Endothelial cell of umbilical vein (primary cell): ENCODE results near the gene POGK. TPM values are rescaled to one million over a fixed set of nuclear protein-coding genes. Genes with fewer than 3 reads are reported as not detected.

Experiments
- BruUV-seq: library from RNA; stranded (reverse); fragments of 400-500 nt; replicated peaks from 2 replicates; lab custom pipeline; 2021; lab: Mats Ljungman, UMichigan
- CTCF ChIA-PET: fragments of 300-600, 350-600 bp; sonication (Branson Sonifier 250); formaldehyde crosslinking; loops from one replicate; lab custom pipeline; 2021; ENCODE audit warnings: antibody characterized with exemption, inconsistent platforms; lab: Charles Lee
- POLR2A ChIA-PET: fragments of 300-600, 350-600 bp; sonication (Branson Sonifier 250); formaldehyde crosslinking; loops from one replicate; lab custom pipeline; 2021; ENCODE audit warnings: antibody characterized with exemption, inconsistent platforms; lab: Charles Lee
- DNase-seq: peaks from one replicate; pipeline ENCODE4 v3.0.0-alpha.2; 2011; ENCODE audit warnings: low read depth, low spot score
- FAIRE-seq: peaks from 2 replicates; lab custom pipeline; 2011; peaks lifted over from hg19 to GRCh38; lab: Jason Lieb, UNC
- H2AFZ ChIP-seq: 2 replicates; pipeline ENCODE4 v1.6.0; 2012; ENCODE audit warnings: low read depth, low read length, control low read depth, inconsistent platforms
- H3K27ac ChIP-seq: 2 replicates; pipeline ENCODE4 v1.5.1; 2011; ENCODE audit warnings: low read depth, mild to moderate bottlenecking, control low read depth, low read length, moderate library complexity; ENCODE audit not compliant: insufficient read depth
- H3K27me3 ChIP-seq, 2 experiments: 2 replicates each; pipeline versions ENCODE4 v1.6.0 to v1.6.1; 2011; ENCODE audit warnings: low read length in 2 of 2, mixed read lengths in 1 of 2; ENCODE audit not compliant: control insufficient read depth in 2 of 2, insufficient read depth in 2 of 2
- H3K36me3 ChIP-seq, 2 experiments: 2 replicates in 1 of 2; 3 replicates in 1 of 2; pipeline ENCODE4 v1.5.1; 2011; ENCODE audit warnings: low read length in 2 of 2, mild to moderate bottlenecking in 1 of 2, moderate library complexity in 1 of 2; ENCODE audit not compliant: control insufficient read depth in 2 of 2, insufficient read depth in 2 of 2; ENCODE audit errors: extremely low read depth in 1 of 2
- H3K4me1 ChIP-seq: 3 replicates; pipeline ENCODE4 v1.5.1; 2011; ENCODE audit warnings: mild to moderate bottlenecking, low read length; ENCODE audit not compliant: control insufficient read depth, insufficient read depth; ENCODE audit errors: extremely low read depth
- H3K4me2 ChIP-seq: 2 replicates; pipeline ENCODE4 v1.6.1; 2011; ENCODE audit warnings: low read length, control low read depth, mixed read lengths; ENCODE audit not compliant: insufficient read depth
- H3K4me3 ChIP-seq, 3 experiments: fragments of 200-600 bp in 1 of 3; sonication (generic), shearing (Covaris generic) in 1 of 3; replicated peaks in 1 of 3; 2 replicates each; pipeline ENCODE4 v1.5.1; 2011 to 2016; ENCODE audit warnings: control low read depth in 3 of 3, low read length in 3 of 3, mild to moderate bottlenecking in 2 of 3, inconsistent platforms in 1 of 3, low read depth in 1 of 3, moderate library complexity in 1 of 3; ENCODE audit not compliant: insufficient read depth in 1 of 3
- H3K79me2 ChIP-seq: 2 replicates; pipeline ENCODE4 v1.6.0; 2012; ENCODE audit warnings: low read length, inconsistent platforms; ENCODE audit not compliant: control insufficient read depth, insufficient read depth
- H3K9ac ChIP-seq: replicated peaks from 2 replicates; pipeline ENCODE3; 2011; ENCODE audit warnings: low read length, control low read depth; ENCODE audit not compliant: insufficient read depth; ENCODE audit errors: extremely low read depth
- H3K9me1 ChIP-seq: replicated peaks from 3 replicates; pipeline ENCODE4 v1.6.0; 2011; ENCODE audit warnings: mild to moderate bottlenecking, low read length; ENCODE audit not compliant: control insufficient read depth, insufficient read depth; ENCODE audit errors: extremely low read depth
- H3K9me3 ChIP-seq: replicated peaks from 2 replicates; pipeline ENCODE4 v1.5.1; 2012; ENCODE audit warnings: low read length, inconsistent platforms; ENCODE audit not compliant: control insufficient read depth, insufficient read depth
- H4K20me1 ChIP-seq: replicated peaks from 2 replicates; pipeline ENCODE3; 2011; ENCODE audit warnings: mild to moderate bottlenecking, low read length; ENCODE audit not compliant: control insufficient read depth, insufficient read depth; ENCODE audit errors: extremely low read depth
- EZH2 ChIP-seq: IDR thresholded peaks from 2 replicates; pipeline ENCODE4 v1.6.1; 2012; ENCODE audit warnings: borderline replicate concordance, low read depth, mild to moderate bottlenecking, moderate library complexity, low read length, inconsistent platforms; ENCODE audit not compliant: severe bottlenecking
- FOS ChIP-seq: IDR thresholded peaks from 2 replicates; pipeline ENCODE4 v1.6.1; 2011; ENCODE audit warnings: mild to moderate bottlenecking, low read length, moderate library complexity, borderline replicate concordance; ENCODE audit not compliant: insufficient read depth
- GATA2 ChIP-seq: IDR thresholded peaks from 2 replicates; pipeline ENCODE4 v1.7.0; 2011; ENCODE audit warnings: low read depth, mild to moderate bottlenecking, moderate library complexity, mixed read lengths, low read length; ENCODE audit not compliant: insufficient read length, insufficient read depth
- JUN ChIP-seq: IDR thresholded peaks from 2 replicates; pipeline ENCODE4 v1.6.1; 2011; ENCODE audit warnings: borderline replicate concordance, low read depth; ENCODE audit not compliant: insufficient read length, insufficient read depth
- MYC ChIP-seq: IDR thresholded peaks from one replicate; pipeline ENCODE4 v1.6.1; 2011; ENCODE audit warnings: mild to moderate bottlenecking, low read depth, low read length
- POLR2A ChIP-seq: IDR thresholded peaks from 2 replicates; pipeline ENCODE4 v1.6.1; 2012; ENCODE audit warnings: low read depth, mild to moderate bottlenecking, control low read depth, low read length
- POLR2AphosphoS5 ChIP-seq: IDR thresholded peaks from 2 replicates; pipeline ENCODE4 v1.6.1; 2012; ENCODE audit warnings: low read depth, mild to moderate bottlenecking, control low read depth, low read length, moderate library complexity; ENCODE audit not compliant: insufficient read depth
- dilution Hi-C: fragments of 300-500 bp; cut with MboI; formaldehyde crosslinking; loops from one replicate; pipeline ENCODE4 v1.15.0; 2019; ENCODE audit warnings: low sequenced_read_pairs; ENCODE audit not compliant: extremely low pct_ligation_motif_present
- intact Hi-C: fragments of 100-400 bp; cut with micrococcal nuclease; formaldehyde crosslinking; loops from one replicate; pipeline ENCODE4 v1.10.0; 2022
- polyA plus RNA-seq, 4 experiments: library from polyadenylated mRNA; depleted of rRNA in 3 of 4; stranded (reverse) in 3 of 4; unstranded in 1 of 4; fragments of >200 nt; gene quantifications; 2 replicates each; pipeline versions ENCODE4 v1.2.1 to v1.2.3, GENCODE V29; 2011 to 2012; ENCODE audit warnings: missing spikeins in 1 of 4
- total RNA-seq: library from RNA; stranded (reverse); gene quantifications from 2 replicates; pipeline ENCODE4 v1.2.3, GENCODE V29; 2021
- TF ChIP-seq, protein P1 (sequence below): IDR thresholded peaks from 2 replicates; pipeline ENCODE4 v1.6.1; 2011; ENCODE audit not compliant: insufficient read depth, insufficient read length
- TF ChIP-seq, protein P2 (sequence below), 2 donors: IDR thresholded peaks; 1 replicate in 1 of 2; 2 replicates in 1 of 2; pipeline ENCODE4 v1.5.1; 2011; ENCODE audit warnings: low read length in 2 of 2, mild to moderate bottlenecking in 2 of 2, moderate library complexity in 2 of 2, control low read depth in 1 of 2, inconsistent platforms in 1 of 2, low read depth in 1 of 2; ENCODE audit not compliant: insufficient read depth in 1 of 2; ENCODE audit errors: extremely low read depth in 1 of 2

The POGK gene
- total and polyA plus RNA-seq, 2 donors (not counting 3 experiments of a cell fraction or from before 2014, with no cell fraction given): 12.5 to 31.8 TPM

DNA sequence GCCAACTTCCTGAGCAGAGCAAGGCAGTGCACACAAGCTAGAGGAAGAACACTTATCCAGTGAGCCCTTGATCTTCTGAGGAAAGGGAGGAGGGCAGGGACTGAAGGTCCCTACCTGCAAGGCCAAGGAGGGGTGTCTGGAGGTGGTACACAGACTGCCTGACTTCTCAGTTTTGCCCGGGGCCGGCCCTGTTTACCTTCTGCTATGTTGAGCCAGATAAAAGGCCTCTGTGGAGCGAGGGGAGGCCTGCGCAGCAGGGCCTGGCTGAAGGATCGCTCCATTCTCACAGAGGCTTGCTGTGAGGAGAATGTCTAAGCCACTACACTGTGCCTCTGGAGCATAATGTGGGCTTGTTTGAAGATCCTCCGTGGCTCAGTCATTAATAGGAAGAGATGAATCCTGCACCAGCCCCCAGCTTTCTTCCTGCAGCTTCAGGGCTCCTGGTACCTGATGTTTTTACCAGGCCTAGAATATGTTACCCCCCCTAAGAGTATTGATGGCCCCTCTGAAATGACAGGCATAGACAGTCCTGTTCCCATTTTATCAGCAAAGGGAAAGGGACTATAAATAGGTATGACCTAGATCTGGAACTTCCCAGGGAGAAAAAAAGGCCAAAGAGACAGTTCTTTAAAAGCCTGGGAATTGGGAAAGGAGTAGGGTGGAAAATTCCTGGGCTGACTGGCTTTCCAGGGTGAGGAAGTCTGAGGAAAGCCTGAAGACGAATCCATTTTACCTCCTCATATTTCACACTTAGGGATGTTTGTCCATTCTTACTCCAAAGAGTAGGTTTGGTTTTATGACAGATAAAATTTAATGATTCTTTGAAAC is 4.7 kb downstream of the POGK start:
- CTCF ChIA-PET: no interaction called here
- no peaks in the 10 kb centered on the region for H3K9me3 ChIP-seq
- intact Hi-C loops: loop anchor here (5.0 to 10.0 kb wide), 2 partner anchors 378 to 919 kb away; partner anchors contain the start of gene POU2F1
- no peaks in the 10 kb centered on the region for H3K9me1 ChIP-seq
- H3K4me2 ChIP-seq: no peak overlapping the region
- DNase-seq (peak; percentile 19), FAIRE-seq (no peak)
- no TSS peak for BruUV-seq
- H3K9ac ChIP-seq: no peak overlapping the region
- H3K79me2 ChIP-seq: peaks cover 62% of the 10 kb centered on the region
- no peak overlapping the region for H3K27ac ChIP-seq
- H3K36me3 ChIP-seq: peaks cover 30 to 50% of the 10 kb centered on the region in 2 experiments
- H2AFZ ChIP-seq: no peak overlapping the region
- TF ChIP-seq FOS (no peak), JUN (no peak), POLR2A (no peak), GATA2 (no peak), MYC (no peak), EZH2 (no peak), POLR2AphosphoS5 (no peak)
- TF ChIP-seq, protein P1, sequence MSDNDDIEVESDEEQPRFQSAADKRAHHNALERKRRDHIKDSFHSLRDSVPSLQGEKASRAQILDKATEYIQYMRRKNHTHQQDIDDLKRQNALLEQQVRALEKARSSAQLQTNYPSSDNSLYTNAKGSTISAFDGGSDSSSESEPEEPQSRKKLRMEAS: no peak
- TF ChIP-seq, protein P2, sequence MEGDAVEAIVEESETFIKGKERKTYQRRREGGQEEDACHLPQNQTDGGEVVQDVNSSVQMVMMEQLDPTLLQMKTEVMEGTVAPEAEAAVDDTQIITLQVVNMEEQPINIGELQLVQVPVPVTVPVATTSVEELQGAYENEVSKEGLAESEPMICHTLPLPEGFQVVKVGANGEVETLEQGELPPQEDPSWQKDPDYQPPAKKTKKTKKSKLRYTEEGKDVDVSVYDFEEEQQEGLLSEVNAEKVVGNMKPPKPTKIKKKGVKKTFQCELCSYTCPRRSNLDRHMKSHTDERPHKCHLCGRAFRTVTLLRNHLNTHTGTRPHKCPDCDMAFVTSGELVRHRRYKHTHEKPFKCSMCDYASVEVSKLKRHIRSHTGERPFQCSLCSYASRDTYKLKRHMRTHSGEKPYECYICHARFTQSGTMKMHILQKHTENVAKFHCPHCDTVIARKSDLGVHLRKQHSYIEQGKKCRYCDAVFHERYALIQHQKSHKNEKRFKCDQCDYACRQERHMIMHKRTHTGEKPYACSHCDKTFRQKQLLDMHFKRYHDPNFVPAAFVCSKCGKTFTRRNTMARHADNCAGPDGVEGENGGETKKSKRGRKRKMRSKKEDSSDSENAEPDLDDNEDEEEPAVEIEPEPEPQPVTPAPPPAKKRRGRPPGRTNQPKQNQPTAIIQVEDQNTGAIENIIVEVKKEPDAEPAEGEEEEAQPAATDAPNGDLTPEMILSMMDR (IDR thresholded peaks at IDR 0.05; ENCODE audit: extremely low read depth in 1 of 2, insufficient read depth in 1 of 2, low read depth in 1 of 2, low read length in 2 of 2): no peak
- H3K27me3 ChIP-seq: no peaks in the 10 kb centered on the region
- peaks cover 14% of the 10 kb centered on the region for H3K4me1 ChIP-seq
- no peak overlapping the region for H3K4me3 ChIP-seq
- POLR2A ChIA-PET: no interaction called here
- dilution Hi-C loops: no loop called here
- no peaks in the 10 kb centered on the region for H4K20me1 ChIP-seq
